Stimulated activated CD4-positive, alpha-beta T cell treated with anti-CD3 and anti-CD28 coated beads, TNF-alpha, amount 100 ng/mL, for 1 hour (primary cell): Measurements from ENCODE around the gene KSR2.

Experiments used
- DNase-seq, 3 donors: peaks; one replicate each; pipeline ENCODE4 v3.0.0-alpha.2; 2020; ENCODE audit warnings: low read depth in 3 of 3, low spot score in 1 of 3

The KSR2 gene

DNA sequence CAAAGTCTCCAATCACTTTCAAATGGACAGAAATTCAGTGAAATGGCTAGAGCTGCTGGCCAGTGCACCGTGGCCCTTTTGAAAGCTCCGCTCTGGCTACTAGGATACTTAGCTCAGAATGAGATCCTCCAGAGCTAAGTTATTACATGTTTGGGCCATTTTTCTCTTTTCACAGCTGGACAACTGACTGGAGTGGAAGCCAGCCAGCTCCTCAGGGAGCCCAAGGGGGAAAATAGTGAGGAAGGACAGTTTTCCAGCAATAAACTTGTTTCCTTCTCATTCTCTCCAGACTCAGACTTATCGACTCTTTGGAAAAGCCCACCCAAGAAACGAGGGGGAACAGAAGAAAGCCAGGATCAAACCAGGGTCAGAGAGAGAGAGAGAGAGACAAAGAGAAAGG is 266.0 kb downstream of the KSR2 start:
- no peak for DNase-seq

DNA sequence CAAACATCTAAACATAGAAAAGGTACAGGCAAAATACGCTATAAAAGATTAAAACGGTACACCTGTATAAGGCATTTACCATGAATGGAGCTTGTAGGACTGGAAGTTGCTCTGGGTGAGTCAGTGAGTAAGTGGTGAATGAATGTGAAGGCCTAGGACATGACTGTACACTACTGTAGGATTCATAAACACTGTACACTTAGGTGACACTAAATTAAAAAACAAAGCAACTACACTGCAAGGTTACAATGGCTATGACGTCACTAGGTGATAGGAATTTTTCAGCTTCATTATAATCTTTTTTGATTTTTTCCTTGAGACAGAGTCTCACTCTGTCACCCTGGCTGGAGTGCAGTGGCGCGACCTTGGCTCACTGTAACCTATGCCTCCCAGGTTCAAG is 269.2 kb downstream of the KSR2 start:
- no peak for DNase-seq

DNA sequence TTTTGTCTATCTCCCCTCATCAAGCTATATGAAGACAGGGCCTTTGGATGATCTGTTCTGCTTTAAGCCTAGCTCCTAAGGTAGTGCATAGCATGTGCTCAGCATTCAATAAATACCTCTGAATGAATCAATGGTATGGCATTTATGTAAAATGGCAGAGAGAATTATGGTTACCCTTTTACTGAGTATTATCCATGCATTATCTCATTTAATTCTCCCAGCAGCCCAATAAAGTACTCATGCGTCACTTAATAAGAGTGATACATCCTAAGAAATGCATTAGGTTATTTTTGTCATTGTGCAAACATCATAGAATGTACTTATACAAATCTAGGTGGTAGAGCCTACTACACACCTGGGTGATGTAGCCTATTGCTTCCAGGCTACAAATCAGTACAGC is 269.7 kb downstream of the KSR2 start:
- DNase-seq = no peak

DNA sequence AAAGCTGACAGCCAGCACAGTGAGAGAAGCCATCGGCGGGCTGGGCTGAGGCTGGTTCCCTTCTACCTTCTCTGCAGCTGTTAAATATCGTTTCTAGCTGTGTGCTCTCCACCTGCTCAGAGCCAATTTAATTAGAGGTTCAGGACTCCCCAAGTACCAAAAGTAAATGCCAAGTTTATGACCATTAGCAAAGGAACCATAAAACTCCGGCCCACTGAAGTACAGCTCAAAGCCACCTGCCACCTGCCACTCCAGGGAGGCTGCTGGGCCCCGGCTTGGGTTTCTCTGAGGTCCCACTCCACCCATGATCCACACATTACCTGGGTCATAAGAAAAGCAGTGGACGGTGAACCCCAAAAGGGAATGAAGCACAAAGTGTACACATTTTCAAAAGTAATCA is 272.8 kb downstream of the KSR2 start:
- DNase-seq = no peak

DNA sequence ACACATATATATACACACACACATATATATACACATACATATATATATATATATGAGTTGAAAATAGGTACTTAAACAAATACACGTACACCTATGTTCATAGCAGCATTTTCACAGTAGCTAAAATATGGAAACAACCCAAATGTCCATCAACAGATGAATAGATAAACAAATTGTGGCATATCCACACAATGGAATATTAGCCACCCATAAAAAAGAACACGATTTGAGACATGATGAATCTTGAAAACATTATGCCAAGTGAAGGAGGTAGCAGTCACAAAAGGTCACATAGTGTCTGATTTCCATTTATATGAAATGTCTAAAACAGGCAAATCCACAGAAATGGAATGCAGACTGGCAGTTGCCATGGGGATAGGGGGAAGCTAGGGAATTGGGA is 276.3 kb downstream of the KSR2 start:
- DNase-seq = no peak

- no peak for DNase-seq
Measured at GRCh38 chr12:117689857-117690256, 278.9 kb downstream of the KSR2 start.

DNA sequence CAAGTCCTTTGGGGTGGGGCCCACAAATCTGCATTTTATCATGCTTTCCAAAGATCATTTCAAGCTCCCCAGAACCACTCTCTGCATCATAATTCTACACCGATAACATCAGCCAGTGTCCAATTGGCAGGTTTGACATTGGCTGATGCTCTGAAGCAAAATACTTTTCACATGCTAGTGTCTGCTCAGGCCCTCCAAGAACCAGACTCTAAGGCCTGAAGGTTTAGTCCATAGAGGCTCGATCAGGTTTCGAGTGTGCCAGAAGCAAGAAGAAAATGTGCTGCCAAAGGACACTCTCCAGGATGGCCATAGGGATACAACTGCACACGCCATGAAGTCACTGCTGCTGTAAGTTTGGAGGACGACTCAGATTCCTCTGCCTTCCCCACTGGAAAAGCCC is 280.3 kb downstream of the KSR2 start:
- DNase-seq = no peak

- no peak for DNase-seq
Measured at GRCh38 chr12:117686911-117687377, 281.8 kb downstream of the KSR2 start.

GRCh38 chr12:117686210-117686609 is 282.6 kb downstream of the KSR2 start:
- no peak for DNase-seq

GRCh38 chr12:117685110-117685926 is 283.5 kb downstream of the KSR2 start:
- no peak for DNase-seq

- DNase-seq = no peak
Measured at GRCh38 chr12:117684471-117684870, 284.3 kb downstream of the KSR2 start.

- no peak for DNase-seq
Measured at GRCh38 chr12:117680312-117680711, 288.5 kb downstream of the KSR2 start.

DNA sequence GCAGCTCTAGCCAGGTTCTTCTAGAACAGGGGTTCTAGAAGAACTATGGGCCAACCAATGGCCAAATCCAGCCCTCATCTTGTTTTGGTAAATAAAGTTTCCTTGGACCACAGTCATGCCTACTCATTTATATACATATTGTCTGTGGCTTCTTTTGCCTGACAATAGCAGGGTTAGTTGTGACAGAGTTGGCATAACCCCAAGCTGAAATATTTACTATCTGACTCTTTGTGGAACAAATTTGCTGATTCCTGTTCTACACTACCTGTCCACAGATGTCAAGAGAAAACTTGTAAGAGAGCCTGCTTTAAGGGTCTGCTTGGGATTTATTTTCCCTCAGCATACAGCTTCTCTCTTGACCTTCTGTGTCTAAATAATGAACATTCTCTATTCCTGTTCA is 289.0 kb downstream of the KSR2 start:
- no peak for DNase-seq

GRCh38 chr12:117674763-117675162 is 294.0 kb downstream of the KSR2 start:
- DNase-seq = no peak

- DNase-seq = no peak
Measured at GRCh38 chr12:117674313-117674712, 294.5 kb downstream of the KSR2 start.

GRCh38 chr12:117671734-117672133 is 297.1 kb downstream of the KSR2 start:
- DNase-seq = no peak

DNA sequence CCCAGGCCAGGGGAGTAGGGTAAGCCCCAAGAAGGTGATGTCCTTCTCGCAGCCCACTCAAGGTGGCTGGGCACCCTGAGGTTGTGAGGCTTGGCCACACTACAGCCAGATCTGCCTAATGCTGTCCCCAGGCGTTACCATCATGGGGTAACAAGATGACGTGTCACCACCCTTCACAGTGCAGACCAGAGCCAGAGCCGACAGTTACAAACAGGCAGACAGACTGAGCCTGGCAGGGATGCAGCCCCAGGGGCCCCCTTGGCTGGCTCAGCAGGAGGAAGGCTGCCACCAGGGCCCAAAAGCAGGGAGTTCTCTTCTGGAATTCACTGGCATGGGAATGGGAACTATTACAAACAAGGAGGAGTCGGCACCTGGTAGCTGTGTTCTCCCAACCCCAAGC is 304.6 kb downstream of the KSR2 start:
- no peak for DNase-seq

DNA sequence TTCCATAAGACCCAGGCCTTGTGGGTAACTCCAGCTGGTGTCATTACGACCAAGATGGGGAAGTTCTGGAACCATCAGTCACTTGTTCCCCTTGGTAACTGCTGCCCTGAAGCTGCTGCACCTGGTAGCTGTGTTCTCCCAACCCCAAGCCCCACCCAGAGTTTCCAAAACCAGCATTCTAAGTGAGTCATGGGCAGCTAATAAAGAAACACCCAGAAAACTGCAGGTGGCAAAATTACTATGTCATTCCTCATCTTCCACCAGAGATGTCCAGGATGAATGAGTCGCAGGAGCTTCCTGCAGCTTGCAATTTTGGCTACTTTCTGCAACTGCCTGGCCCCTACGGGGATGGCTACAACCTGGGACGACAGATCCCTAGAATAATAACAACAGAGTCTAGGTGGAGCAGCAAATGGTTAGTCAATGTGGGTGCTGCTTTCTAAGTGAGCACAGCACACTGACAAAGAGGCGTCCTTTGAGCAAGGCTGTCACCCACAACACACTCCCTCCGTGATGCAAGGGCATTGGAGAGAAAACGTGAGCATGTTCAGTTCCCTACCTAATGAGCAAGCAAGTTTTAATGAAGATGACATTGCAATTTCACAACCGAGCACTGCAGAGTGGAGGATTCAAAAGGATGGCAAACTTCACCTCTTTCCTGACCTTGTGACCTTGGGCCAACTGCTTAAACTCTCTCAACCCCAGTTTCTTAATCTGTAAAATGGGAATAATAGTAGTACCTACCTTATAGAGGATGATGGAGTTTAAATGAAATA is 306.0 kb downstream of the KSR2 start:
- DNase-seq = no peak

- no peak for DNase-seq
Measured at GRCh38 chr12:117662220-117662619, 306.6 kb downstream of the KSR2 start.

DNA sequence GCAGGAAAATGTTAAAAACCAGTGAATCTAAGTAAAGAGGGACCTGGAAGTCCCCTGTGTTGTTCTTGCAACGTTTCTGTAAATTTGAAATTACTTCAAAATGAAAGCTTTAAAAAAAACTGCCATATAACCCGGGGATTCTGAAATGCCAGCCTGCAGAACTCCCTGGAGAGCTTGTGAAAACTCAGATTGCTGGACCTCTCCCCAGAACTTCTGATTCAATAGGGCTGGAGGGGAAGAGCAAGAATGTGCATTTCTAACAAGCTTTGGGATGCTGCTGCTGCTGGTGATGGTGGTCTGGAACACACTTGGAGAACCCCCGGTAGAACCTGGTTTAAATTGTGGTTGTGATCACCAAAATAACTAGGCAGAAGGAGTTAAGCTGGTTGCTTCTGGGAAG is 307.3 kb downstream of the KSR2 start:
- DNase-seq = no peak

GRCh38 chr12:117660896-117661295 is 307.9 kb downstream of the KSR2 start:
- DNase-seq = no peak

DNA sequence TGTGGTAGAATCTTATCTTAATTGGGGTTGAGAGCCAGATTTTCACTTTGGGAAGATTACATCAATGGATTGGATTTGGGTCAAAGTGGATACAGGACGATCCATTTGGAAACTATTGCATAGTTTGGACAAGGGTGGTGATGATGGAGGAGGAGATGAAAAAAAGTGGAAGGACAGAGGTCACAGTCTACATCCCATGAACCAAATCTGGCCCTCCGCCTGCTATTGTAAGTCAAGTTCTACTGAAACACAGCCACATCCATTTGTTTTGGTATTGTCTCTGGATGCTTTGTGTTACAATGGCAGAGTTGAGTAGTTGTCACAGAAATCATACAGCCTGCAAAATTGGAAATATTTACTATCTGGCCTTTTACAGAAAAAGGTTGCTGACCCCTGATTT is 310.6 kb downstream of the KSR2 start:
- DNase-seq = no peak
